Gastroesophageal sphincter (tissue), 4 donors: ENCODE measurements around the gene FOXD2. TPM values are rescaled to one million over a fixed set of nuclear protein-coding genes. Genes with fewer than 3 reads are reported as not detected.
A peak's percentile ranks its signal among the peaks of the same experiment; 100 is the strongest.

ENCODE experiments used
- ATAC-seq: fragments of 150-250 bp; one replicate; pipeline ENCODE4 v1.9.1; 2016; ENCODE audit warnings: mild to moderate bottlenecking, moderate library complexity
- H3K27ac ChIP-seq, 4 donors: fragments of 200-600 bp; sonication (generic) in 3 of 4; 1 replicate in 3 of 4; 2 replicates in 1 of 4; pipeline ENCODE4 v1.5.1; 2016 to 2019
- H3K27me3 ChIP-seq: fragments of 200-600 bp; sonication (generic); one replicate; pipeline ENCODE4 v1.5.1; 2019
- H3K36me3 ChIP-seq, 2 donors: fragments of 200-600 bp; sonication (generic); one replicate each; pipeline ENCODE4 v1.5.1; 2019; ENCODE audit warnings: control low read depth in 1 of 2
- H3K4me1 ChIP-seq, 3 donors: fragments of 200-600 bp; sonication (generic); 1 replicate in 2 of 3; 2 replicates in 1 of 3; pipeline ENCODE4 v1.5.1; 2016 to 2019; ENCODE audit warnings: control low read depth in 2 of 3
- H3K4me3 ChIP-seq, 2 donors: fragments of 200-600 bp; sonication (generic); one replicate each; pipeline ENCODE4 v1.5.1; 2019; ENCODE audit warnings: mild to moderate bottlenecking in 1 of 2, moderate library complexity in 1 of 2
- H3K9me3 ChIP-seq, 3 donors: fragments of 200-600 bp; sonication (generic); one replicate each; pipeline ENCODE4 v1.5.1; 2017 to 2019; ENCODE audit warnings: control low read depth in 2 of 3
- CTCF ChIP-seq, 4 experiments: fragments of 200-600 bp in 2 of 4; fragments of 450-650 bp in 2 of 4; sonication (generic) in 1 of 4; IDR thresholded peaks; one replicate each; pipeline ENCODE4 v1.5.1; 2017 to 2019; ENCODE audit warnings: antibody characterized with exemption in 4 of 4, mild to moderate bottlenecking in 2 of 4, moderate library complexity in 2 of 4
- EP300 ChIP-seq: sonication (generic); formaldehyde crosslinking; IDR thresholded peaks from one replicate; pipeline ENCODE4 v1.6.1; 2017; ENCODE audit warnings: antibody characterized with exemption, mild to moderate bottlenecking
- POLR2A ChIP-seq, 2 donors: fragments of 450-650 bp; IDR thresholded peaks; one replicate each; pipeline ENCODE4 v1.6.1; 2017; ENCODE audit warnings: antibody characterized with exemption in 2 of 2, mild to moderate bottlenecking in 2 of 2, moderate library complexity in 1 of 2
- POLR2AphosphoS5 ChIP-seq: sonication (generic); formaldehyde crosslinking; IDR thresholded peaks from one replicate; pipeline ENCODE4 v1.6.1; 2017; ENCODE audit warnings: antibody characterized with exemption
- WGBS, 2 donors: methylation state at CpG; one replicate each; pipeline ENCODE4 v1.1.5; 2018; ENCODE audit warnings: low coverage in 1 of 2; 5-methylcytosine and 5-hydroxymethylcytosine counted together
- total RNA-seq, 4 donors: library from RNA; depleted of rRNA; stranded (reverse); fragments of >200 nt; gene quantifications; one replicate each; pipeline ENCODE4 v1.1.0, GENCODE V29; 2016

Gene FOXD2
- total RNA-seq: under 1 TPM; 0.04 to 0.81 (median 0.57) TPM

- H3K27me3 ChIP-seq: peaks cover 99% of the 10 kb centered on the region
- no peaks in the 10 kb centered on the region for H3K36me3 ChIP-seq
- peak within 1 kb of the TSS; percentile 39 to 72 for H3K4me3 ChIP-seq
- TF ChIP-seq CTCF (IDR thresholded peaks at IDR 0.05): peak in 3 of 4 experiments; percentile 91 to 97 (median 96)
- no peak for TF ChIP-seq EP300
- no peak for TF ChIP-seq POLR2AphosphoS5
- peak; percentile 40 to 46 for TF ChIP-seq POLR2A (IDR thresholded peaks at IDR 0.05)
- H3K27ac ChIP-seq: peak within 1 kb of the TSS in 3 of 4 donors; percentile 73 to 82 (median 79)
- no CpG with 5 or more reads among the region's 80 CpGs for WGBS, 2 donors
- peak; percentile 92 for ATAC-seq
- no peaks in the 10 kb centered on the region for H3K9me3 ChIP-seq
- peaks cover 0 to 62% (median 21%) of the 10 kb centered on the region in 3 donors for H3K4me1 ChIP-seq
Observed at GRCh38 chr1:47437447-47438164, at the start of gene FOXD2. TSS of gene FOXD2 (plus strand) at chr1:47438044. CDS start at chr1:47438136, 92 bp downstream.

- Histone ChIP-seq H3K27ac (no peak overlapping the region), H3K36me3 (peaks cover 0 to under 1% of the 10 kb centered on the region in 2 donors), H3K4me3 (no peak overlapping the region), H3K9me3 (no peaks in the 10 kb centered on the region), H3K27me3 (no peaks in the 10 kb centered on the region), H3K4me1 (peaks cover 0 to 15% (median 4%) of the 10 kb centered on the region in 3 donors)
- TF ChIP-seq CTCF (IDR thresholded peaks at IDR 0.05): peak; percentile 27 to 62 (median 54)
- TF ChIP-seq POLR2AphosphoS5: no peak
- no peak for TF ChIP-seq EP300
- TF ChIP-seq POLR2A (IDR thresholded peaks at IDR 0.05): no peak
- WGBS, 2 donors: 22 to 33% methylated on average over 3 of the region's 3 CpGs
- no peak for ATAC-seq
Observed at GRCh38 chr1:47388891-47389238, 49.0 kb upstream of the FOXD2 start.

- H3K27me3 ChIP-seq: no peaks in the 10 kb centered on the region
- WGBS, 2 donors: 19 to 52% methylated on average over 2 of the region's 2 CpGs
- peaks cover 0 to 15% (median 4%) of the 10 kb centered on the region in 3 donors for H3K4me1 ChIP-seq
- no peaks in the 10 kb centered on the region for H3K9me3 ChIP-seq
- H3K27ac ChIP-seq: no peak overlapping the region
- no peaks in the 10 kb centered on the region for H3K36me3 ChIP-seq
- H3K4me3 ChIP-seq: no peak overlapping the region
- no peak for ATAC-seq
- TF ChIP-seq CTCF (IDR thresholded peaks at IDR 0.05): no peak
- no peak for TF ChIP-seq EP300
- TF ChIP-seq POLR2AphosphoS5: no peak
- no peak for TF ChIP-seq POLR2A (IDR thresholded peaks at IDR 0.05)
Observed at GRCh38 chr1:47389731-47390130, 48.1 kb upstream of the FOXD2 start.

DNA sequence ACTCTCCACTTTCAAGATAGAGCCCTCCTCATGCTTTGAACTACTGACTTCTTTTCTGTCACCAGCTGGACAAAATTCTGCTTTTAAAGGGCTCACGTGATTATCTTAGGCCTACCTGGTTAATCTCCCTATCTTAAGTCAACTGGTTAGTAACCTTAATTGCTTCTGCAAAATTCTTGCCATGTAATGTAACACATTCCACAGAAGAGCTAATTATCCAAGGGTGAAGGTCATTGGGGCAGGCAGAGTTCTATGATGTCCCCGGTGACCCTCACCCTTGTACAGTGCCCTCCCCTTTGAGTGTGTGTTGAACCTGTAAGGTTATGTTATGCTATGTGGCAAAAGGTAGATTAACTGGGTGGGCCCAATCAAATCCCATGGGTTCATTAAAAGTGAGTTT lies 47.0 kb upstream of the FOXD2 start:
- H3K36me3 ChIP-seq: no peaks in the 10 kb centered on the region
- H3K4me3 ChIP-seq: no peak overlapping the region

More for the DNA sequence above, 47.0 kb upstream of the FOXD2 start:
- peaks cover under 1% of the 10 kb centered on the region for H3K27me3 ChIP-seq
- WGBS, 2 donors: 50 to 60% methylated on average over 2 of the region's 2 CpGs
- TF ChIP-seq EP300 (no peak), POLR2AphosphoS5 (no peak), POLR2A (IDR thresholded peaks at IDR 0.05) (no peak), CTCF (IDR thresholded peaks at IDR 0.05) (no peak)
- H3K9me3 ChIP-seq: no peaks in the 10 kb centered on the region
- no peak for ATAC-seq
- no peak overlapping the region for H3K27ac ChIP-seq
- H3K4me1 ChIP-seq: peaks cover 0 to 15% (median 4%) of the 10 kb centered on the region in 3 donors
